HG02759 (cell line): Measurements from ENCODE around the gene HOXB6.

Source experiments
- ATAC-seq: cut with Tn5 transposase; IDR thresholded peaks from one replicate; pipeline ENCODE4 v1.9.1; 2021; ENCODE audit warnings: mild to moderate bottlenecking, moderate library complexity; ENCODE audit not compliant: unreplicated experiment

The HOXB6 gene

DNA sequence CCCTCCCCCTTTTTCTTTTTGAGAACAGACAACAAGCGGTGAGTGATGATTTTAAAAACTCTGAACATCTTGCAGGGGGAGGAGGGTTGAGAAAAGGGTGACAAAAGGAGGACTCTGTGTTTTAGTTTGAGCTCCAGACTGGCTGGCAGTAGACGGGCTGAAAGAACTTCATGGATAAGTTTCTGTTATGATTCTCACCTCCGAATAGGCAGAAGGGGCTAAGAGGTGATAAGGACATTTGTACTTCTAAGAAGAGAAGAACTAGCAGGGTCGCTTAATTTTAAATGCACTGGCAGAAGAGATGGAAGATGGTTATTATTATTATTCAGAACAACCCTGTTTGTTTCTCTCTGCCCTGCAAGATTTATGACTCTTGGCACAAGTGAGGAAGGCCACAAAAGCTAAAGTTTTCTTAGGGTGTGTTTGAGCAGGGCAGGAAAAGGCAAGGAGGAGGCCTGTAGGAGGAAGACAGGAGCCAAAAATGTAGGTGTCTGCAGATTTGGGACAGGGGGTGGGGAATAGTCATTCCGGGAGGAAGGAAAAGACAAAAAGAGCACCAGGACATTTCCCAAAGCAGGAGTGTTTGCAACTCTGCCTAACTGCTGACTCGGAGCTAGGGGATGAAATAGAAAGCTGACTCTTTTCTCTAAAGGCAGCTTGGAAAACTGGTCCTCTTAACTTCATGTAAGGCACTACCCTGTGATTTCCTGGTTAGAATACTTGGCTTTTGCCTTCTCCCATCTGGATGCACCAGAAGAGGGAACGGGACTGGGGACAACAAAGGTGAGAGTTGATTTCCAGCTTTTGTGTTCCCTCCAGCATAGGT, 48.0 kb downstream of the HOXB6 start:
- ATAC-seq: no peak

- no peak for ATAC-seq
Observed at GRCh38 chr17:48556229-48556575, 48.6 kb downstream of the HOXB6 start.

- ATAC-seq: no peak
Observed at GRCh38 chr17:48555258-48556228, 49.2 kb downstream of the HOXB6 start.

DNA sequence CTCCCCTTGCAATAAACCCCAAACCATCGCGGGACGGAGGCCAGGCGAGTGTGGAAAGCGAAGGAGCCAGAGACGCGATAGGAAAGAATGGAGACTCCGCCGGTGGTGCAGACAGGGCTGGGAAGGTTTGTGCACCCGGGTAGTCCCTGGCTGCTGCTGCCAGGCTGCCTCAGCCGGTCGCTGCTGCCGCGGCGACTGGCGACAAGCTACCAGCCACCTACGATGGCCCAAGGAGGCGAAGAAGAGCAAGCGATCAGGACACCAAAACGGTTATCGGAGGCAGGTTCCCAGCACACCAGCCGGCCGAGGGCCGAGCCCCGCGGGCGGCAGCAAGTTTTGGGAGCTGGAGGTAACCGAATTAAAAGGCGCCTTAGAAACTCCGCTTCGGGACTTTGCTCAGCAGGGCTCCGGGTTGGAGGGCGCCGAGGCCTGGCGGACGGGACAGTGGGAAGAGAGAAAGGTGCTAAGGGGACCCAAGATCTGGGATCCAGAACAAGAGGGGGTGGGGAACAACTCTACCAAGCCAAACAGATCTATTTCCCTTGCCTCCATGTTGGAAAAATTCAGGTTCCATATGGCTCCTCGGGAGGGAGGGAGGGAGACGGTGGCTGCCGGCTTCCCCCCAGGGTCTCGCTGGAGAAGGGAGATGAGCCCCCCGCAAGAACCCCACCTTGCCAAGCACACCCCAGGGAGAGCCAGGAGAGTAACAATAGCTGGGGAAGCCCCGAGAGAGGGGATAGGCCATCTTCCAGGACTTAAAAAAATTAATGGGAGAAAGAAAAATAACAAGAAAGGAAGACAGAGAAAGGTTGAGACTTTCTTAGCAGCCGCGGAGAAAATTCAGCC, 50.2 kb downstream of the HOXB6 start:
- no peak for ATAC-seq

- no peak for ATAC-seq
Observed at GRCh38 chr17:48553826-48554225, 51.0 kb downstream of the HOXB6 start.

DNA sequence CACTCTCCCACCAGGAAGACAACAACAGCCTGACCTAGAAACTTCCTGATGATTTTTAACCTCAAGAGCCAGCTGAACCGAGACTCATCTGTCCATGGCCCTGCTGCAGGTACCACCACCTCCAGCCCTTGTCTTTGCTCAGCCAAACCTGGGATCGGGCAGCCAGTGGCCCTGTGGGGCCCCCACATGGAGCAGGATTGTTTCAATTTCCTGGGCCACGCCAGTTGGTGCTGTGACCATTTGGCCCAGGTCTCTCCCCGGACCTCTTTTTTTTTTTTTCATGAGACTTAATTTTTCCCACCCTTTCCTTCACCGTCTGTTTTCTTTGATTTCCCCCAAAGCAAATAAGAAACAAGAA, 51.6 kb downstream of the HOXB6 start:
- no peak for ATAC-seq

- no peak for ATAC-seq
Observed at GRCh38 chr17:48552466-48553189, 52.2 kb downstream of the HOXB6 start.

GRCh38 chr17:48551596-48552465, 53.0 kb downstream of the HOXB6 start:
- ATAC-seq: no peak

DNA sequence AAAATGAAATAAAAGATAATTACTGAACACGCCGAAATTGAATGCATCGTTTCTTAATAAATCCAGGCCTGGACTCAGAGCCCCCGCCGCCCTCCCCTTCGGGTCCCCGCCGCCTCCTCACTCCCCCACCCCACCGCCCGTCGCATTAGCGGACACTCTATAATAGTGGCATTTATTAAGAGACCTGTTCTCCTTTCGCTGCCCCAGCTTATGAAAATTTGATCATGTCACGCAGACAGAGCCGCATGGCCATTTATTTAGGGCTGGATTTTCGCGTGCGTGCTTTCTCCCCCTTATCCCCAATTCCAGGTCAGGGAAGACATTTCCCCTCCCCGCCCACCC, 53.6 kb downstream of the HOXB6 start:
- no peak for ATAC-seq

DNA sequence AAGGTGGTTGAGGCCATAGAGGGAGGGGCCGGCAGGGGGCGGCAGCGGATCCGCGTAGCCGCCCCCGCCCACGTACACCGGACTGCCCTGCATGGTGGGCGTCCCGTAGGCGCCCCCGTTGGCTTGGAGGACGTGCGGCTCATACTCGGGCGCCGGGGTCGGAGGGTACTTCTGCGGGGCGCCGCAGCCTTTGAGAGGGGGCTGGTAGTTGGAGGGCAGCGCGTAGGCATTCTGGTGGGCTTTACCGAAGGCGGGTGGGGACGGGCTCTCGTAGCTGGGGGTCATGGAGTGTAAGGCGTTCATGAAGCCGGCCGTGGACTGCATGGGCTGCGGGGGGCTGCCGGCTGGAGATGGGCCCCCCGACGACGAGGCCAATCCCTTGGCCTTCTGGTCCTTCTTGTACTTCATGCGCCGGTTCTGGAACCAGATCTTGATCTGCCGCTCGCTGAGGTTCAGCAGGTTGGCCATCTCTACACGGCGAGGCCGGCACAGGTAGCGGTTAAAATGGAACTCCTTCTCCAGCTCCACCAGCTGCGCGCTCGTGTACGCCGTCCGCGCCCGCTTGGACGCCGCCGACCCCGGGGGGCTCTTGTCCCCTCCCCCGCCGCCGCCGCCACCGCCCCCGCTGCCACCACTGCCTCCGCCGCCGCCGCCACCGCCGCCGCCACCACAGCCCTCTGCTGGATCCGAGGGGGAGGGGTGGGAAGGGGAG, 54.1 kb downstream of the HOXB6 start:
- no peak for ATAC-seq

- ATAC-seq: no peak
Observed at GRCh38 chr17:48549914-48550501, 54.8 kb downstream of the HOXB6 start.

GRCh38 chr17:48549281-48549630, 55.5 kb downstream of the HOXB6 start:
- ATAC-seq: no peak

DNA sequence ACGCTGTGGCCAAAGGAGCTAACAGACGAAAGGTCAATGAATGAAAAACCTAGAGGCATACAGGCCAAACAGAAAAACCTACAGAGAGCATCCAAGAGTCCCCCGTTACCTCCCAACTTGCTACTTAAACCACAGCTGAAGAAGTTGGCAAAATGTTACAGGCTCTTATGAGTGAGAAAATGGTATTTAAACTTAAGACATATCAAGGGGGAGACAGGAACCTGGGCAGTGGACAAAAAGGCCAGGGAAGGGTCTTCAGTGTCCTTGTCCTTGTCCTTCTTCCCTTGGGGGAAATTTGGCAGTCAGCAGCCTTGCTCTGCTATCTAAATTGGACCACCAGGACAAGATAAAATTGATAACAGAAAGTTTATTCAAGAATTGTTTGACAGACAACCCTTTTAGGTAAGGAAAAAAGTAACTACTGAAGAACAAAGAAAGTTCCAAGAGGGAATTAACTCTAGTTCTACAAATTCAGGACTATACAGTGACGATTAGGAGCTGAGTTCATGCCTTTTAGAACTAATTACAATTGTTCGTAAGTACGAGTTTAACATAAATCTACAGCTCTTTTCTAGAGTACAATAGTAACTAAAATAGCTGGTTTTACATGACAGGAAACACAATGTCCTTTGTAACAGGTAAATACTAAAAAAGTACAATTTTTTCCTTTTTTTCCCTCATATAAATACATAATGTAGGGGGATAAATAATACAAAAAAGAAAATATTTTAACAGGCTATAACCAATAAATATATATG, 56.1 kb downstream of the HOXB6 start:
- no peak for ATAC-seq

DNA sequence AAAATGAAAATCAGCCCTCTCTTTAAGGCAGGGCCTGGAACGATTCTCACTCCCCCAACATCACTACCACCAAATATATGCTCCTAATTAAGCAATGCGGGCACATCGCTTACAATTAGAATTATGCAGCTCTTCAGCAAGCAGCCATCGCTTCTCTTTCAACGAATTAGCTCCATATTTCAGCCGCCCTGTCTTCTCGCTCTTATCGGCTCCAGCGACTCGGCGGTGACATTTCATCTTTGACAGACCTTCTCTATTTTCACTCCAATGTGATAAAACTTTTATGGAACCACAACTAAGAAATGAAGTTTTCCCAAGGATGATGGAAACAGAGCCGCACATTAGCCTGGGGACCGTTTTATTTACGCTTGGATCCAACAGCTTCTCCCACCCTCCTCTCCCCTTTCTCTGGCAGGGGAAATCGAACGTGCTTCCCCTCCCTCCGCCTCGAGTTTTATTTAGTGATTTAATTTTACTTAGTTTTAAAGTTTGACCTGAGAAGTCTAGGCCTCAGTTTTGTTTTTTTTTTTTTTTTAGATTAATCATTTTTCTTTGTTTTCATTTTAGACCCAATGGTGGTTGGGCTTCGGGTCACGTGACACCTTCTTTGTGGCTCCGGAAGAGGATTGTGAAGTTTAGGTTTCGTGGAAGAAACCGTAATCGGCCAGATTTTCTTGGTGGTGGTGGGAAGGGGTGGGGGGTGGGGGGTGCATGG, 56.8 kb downstream of the HOXB6 start:
- no peak for ATAC-seq

GRCh38 chr17:48546924-48547807, 57.6 kb downstream of the HOXB6 start:
- no peak for ATAC-seq

DNA sequence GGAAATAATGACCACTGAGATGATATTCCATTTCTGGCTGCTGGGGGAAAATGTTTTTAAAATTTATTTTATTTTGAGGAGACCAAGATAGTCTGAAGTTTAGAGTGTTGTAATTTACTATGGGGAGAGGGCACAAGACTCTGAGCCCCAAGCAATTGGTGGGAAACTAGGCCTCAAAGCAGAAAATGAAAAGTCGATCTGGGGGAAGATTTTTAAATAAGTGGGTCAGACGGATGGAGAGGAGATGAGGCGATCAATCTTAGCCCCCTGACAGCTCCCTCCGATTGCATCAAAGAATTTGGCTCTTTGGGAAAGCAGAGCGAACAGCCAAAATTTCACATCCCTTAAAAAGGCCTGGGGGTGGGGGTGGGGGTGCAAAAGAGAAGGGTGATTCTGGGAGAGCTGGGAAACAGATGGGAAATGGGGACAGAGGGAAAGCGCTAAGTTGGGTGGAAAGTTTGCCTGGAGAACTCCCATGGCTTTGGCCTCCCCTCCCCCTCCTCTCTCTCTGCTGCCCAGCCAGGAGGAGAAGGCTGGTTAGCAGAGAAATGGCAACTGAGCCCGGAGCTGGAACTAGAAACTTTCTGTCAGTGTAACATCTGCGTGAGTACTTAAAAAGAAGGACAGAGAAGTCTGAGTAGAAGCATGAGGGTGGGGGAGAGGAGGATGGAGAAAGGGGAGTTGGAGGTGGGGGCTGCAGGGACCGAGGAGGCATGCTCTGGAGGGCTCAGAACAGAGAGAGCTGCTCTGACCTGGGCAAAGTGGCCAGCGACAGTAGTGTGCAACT, 58.5 kb downstream of the HOXB6 start:
- ATAC-seq: no peak
